GM12864 (cell line): ENCODE results near the gene TRAPPC5.

Source experiments
- DNase-seq: peaks from one replicate; pipeline ENCODE4 v3.0.0-alpha.2; 2011; ENCODE audit warnings: low read depth
- H3K4me3 ChIP-seq: 2 replicates; pipeline ENCODE4 v1.5.1; 2011; ENCODE audit warnings: mild to moderate bottlenecking, low read depth, low read length, control low read depth
- TF ChIP-seq, protein P1 (sequence below): IDR thresholded peaks from 2 replicates; pipeline ENCODE4 v1.5.1; 2011; ENCODE audit warnings: low read depth, mild to moderate bottlenecking, moderate library complexity, low read length, control low read depth, inconsistent platforms; ENCODE audit errors: missing control alignments

Gene TRAPPC5

DNA sequence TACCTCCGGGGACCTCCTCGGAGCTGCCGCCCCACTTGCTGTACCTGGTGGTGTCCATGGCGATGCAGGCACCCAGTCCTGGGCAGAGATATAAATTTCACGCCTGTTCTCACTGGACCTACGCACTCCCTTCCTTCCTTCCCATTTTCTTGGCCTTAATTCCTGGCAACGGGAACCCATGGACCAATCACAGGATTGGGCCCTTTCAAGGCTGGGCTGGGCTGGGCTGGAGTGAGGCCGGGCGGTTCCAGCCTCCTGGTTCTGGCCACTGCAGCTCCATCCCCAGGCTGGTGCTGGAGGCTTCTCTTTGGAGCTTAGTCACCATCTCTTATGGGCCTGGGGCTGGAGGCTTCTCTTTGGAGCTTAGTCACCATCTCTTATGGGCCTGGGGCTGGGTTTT, 51.4 kb downstream of the TRAPPC5 start, which contains the start of gene CLEC4G:
TSS of gene CLEC4G (minus strand) at position 66 of the 400 bp plus-strand sequence. CDS start at position 58, 8 bp downstream.
- no peak within 1 kb of the TSS for H3K4me3 ChIP-seq
- no peak for DNase-seq
- TF ChIP-seq, protein P1, sequence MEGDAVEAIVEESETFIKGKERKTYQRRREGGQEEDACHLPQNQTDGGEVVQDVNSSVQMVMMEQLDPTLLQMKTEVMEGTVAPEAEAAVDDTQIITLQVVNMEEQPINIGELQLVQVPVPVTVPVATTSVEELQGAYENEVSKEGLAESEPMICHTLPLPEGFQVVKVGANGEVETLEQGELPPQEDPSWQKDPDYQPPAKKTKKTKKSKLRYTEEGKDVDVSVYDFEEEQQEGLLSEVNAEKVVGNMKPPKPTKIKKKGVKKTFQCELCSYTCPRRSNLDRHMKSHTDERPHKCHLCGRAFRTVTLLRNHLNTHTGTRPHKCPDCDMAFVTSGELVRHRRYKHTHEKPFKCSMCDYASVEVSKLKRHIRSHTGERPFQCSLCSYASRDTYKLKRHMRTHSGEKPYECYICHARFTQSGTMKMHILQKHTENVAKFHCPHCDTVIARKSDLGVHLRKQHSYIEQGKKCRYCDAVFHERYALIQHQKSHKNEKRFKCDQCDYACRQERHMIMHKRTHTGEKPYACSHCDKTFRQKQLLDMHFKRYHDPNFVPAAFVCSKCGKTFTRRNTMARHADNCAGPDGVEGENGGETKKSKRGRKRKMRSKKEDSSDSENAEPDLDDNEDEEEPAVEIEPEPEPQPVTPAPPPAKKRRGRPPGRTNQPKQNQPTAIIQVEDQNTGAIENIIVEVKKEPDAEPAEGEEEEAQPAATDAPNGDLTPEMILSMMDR: no peak

- H3K4me3 ChIP-seq: no peak overlapping the region
- TF ChIP-seq, protein P1: no peak
Measured at GRCh38 chr19:7733376-7733775, 52.7 kb downstream of the TRAPPC5 start.

DNA sequence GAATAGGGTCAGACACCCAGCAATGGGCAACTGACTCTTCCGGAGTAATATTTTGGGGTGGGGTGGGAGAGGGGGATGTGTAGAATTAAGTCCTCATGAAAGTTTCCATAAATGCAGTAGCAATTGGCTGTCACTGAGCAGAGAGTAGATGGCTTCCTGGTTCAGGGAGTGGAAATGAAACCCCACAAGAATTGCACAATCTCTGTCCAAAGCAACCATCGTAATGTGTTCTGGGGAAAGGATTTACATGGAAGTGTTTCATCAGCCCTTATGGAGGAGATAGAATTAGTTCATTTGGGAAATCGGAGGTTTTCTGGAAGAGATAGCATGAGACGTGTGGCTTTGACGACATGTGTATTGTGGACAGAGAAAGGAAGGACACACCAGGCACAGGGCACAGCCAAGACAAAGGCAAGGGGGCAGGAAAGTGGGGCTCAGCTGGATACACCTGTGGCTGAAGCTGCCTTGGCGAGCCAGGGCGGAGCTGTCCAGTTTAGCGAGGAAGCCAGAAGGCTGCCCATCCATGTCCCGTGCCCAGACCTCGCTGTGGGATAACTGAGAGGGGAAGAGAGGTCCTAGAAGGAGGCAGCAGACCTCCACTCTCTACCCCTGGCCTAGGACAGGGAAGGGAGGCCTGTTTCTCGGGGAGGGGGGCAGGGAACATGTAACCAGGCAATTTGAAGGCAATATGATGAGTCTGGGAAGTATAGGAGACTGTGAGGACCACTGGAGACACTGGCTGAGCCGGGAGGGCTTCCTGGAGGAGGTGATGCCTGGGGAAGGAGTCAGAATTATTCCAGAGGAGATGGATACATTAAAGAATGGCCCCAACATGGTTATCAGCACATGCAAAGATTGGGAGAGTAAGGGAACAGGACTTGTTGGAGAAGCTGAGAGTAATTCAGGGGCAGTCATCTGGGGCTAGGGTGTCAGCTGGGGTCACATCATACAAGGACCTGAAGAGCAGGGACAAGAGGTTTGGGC, 53.9 kb downstream of the TRAPPC5 start:
- H3K4me3 ChIP-seq: no peak overlapping the region
- DNase-seq: no peak
- TF ChIP-seq, protein P1: no peak

More at GRCh38 chr19:7733376-7733775, 52.7 kb downstream of the TRAPPC5 start:
- DNase-seq: no peak

- DNase-seq: no peak
- TF ChIP-seq, protein P1: no peak
- H3K4me3 ChIP-seq: no peak overlapping the region
Measured at GRCh38 chr19:7736148-7736547, 55.5 kb downstream of the TRAPPC5 start.

- DNase-seq: no peak
- TF ChIP-seq, protein P1: no peak
- no peak overlapping the region for H3K4me3 ChIP-seq
Measured at GRCh38 chr19:7737215-7737614, 56.6 kb downstream of the TRAPPC5 start.
